GM21717 (cell line): ENCODE data around the gene MED13L.

Source experiments
- ATAC-seq: cut with Tn5 transposase; IDR thresholded peaks from one replicate; pipeline ENCODE4 v1.9.1; 2021; ENCODE audit warnings: mild to moderate bottlenecking, moderate library complexity; ENCODE audit not compliant: unreplicated experiment

The MED13L gene

GRCh38 chr12:116280595-116281290, 3.2 kb upstream of the MED13L start:
- no peak for ATAC-seq

GRCh38 chr12:116278667-116279066, 1.2 kb upstream of the MED13L start:
- ATAC-seq = no peak

GRCh38 chr12:116278279-116278626, 760 bp upstream of the MED13L start:
- ATAC-seq = no peak

- peak; percentile 27 for ATAC-seq
These were observed 634 bp downstream of the MED13L start for GRCh38 chr12:116276652-116277466.

GRCh38 chr12:116274551-116275375, 2.7 kb downstream of the MED13L start:
- ATAC-seq = no peak

GRCh38 chr12:116273813-116274550, 3.5 kb downstream of the MED13L start:
- no peak for ATAC-seq

GRCh38 chr12:116267948-116268347, 9.5 kb downstream of the MED13L start:
- no peak for ATAC-seq

- no peak for ATAC-seq
These were observed 10.7 kb downstream of the MED13L start for GRCh38 chr12:116266631-116267349.

- ATAC-seq = no peak
These were observed 11.3 kb downstream of the MED13L start for GRCh38 chr12:116266168-116266601.

- no peak for ATAC-seq
These were observed 11.9 kb downstream of the MED13L start for GRCh38 chr12:116265351-116266147.

GRCh38 chr12:116264525-116265070, 12.9 kb downstream of the MED13L start:
- no peak for ATAC-seq

- no peak for ATAC-seq
These were observed 13.6 kb downstream of the MED13L start for GRCh38 chr12:116263844-116264243.

- no peak for ATAC-seq
These were observed 14.1 kb downstream of the MED13L start for GRCh38 chr12:116263431-116263830.

- ATAC-seq = no peak
These were observed 14.8 kb downstream of the MED13L start for GRCh38 chr12:116262741-116263140.

GRCh38 chr12:116261525-116262100, 15.9 kb downstream of the MED13L start:
- ATAC-seq = no peak

GRCh38 chr12:116259800-116260577, 17.5 kb downstream of the MED13L start:
- ATAC-seq = no peak

GRCh38 chr12:116257826-116258225, 19.7 kb downstream of the MED13L start:
- no peak for ATAC-seq

- no peak for ATAC-seq
These were observed 20.3 kb downstream of the MED13L start for GRCh38 chr12:116257215-116257614.
